GM19240 (cell line): Measurements from ENCODE around the gene EMC10.
"Not testable (repeated sequence)": the region's sequence is repeated elsewhere in the genome, so short reads cannot be mapped to it uniquely, and the experiment has no call there.

Source experiments
- DNase-seq: peaks from one replicate; pipeline ENCODE4 v3.0.0; 2011; ENCODE audit warnings: low spot score; ENCODE audit not compliant: insufficient read length

EMC10 gene

GRCh38 chr19:50476224-50476906 lies at the start of gene EMC10, which contains the start of gene GARIN5A:
Gene EMC10 (plus strand): TSS chr19:50476507. CDS start chr19:50476545, 38 bp downstream.
Gene GARIN5A (minus strand): TSS chr19:50476848. CDS start chr19:50476388, 460 bp downstream.
- peak; percentile 100 for DNase-seq

GRCh38 chr19:50427318-50427925 lies 48.9 kb upstream of the EMC10 start:
- no peak for DNase-seq

- DNase-seq, result no peak
These were observed 48.3 kb upstream of the EMC10 start for GRCh38 chr19:50427997-50428425.

- DNase-seq, result no peak
These were observed 47.4 kb upstream of the EMC10 start for GRCh38 chr19:50428772-50429463.

GRCh38 chr19:50430888-50431342 lies 45.4 kb upstream of the EMC10 start:
- no peak for DNase-seq

GRCh38 chr19:50431343-50432220 lies 44.7 kb upstream of the EMC10 start:
- peak; percentile 82 for DNase-seq

- DNase-seq, result no peak
These were observed 43.9 kb upstream of the EMC10 start, which contains the start of gene MYBPC2 for GRCh38 chr19:50432221-50433028. Gene MYBPC2 (plus strand): TSS chr19:50432892. CDS start chr19:50432954, 62 bp downstream.

- DNase-seq, result no peak
These were observed 42.8 kb upstream of the EMC10 start for GRCh38 chr19:50433201-50434180.

GRCh38 chr19:50434525-50434924 lies 41.8 kb upstream of the EMC10 start:
- no peak for DNase-seq

- DNase-seq, result no peak
These were observed 41.1 kb upstream of the EMC10 start for GRCh38 chr19:50435221-50435620.

GRCh38 chr19:50435627-50436026 lies 40.7 kb upstream of the EMC10 start:
- DNase-seq, result no peak

GRCh38 chr19:50437862-50438449 lies 38.4 kb upstream of the EMC10 start:
- no peak for DNase-seq

- not testable (repeated sequence) for DNase-seq
These were observed 37.2 kb upstream of the EMC10 start for GRCh38 chr19:50439130-50439529.

GRCh38 chr19:50444059-50444458 lies 32.2 kb upstream of the EMC10 start:
- DNase-seq, result no peak

GRCh38 chr19:50447053-50447452 lies 29.3 kb upstream of the EMC10 start:
- no peak for DNase-seq

GRCh38 chr19:50447750-50448149 lies 28.6 kb upstream of the EMC10 start:
- DNase-seq, result no peak

GRCh38 chr19:50449236-50449899 lies 26.9 kb upstream of the EMC10 start:
- no peak for DNase-seq
